K562 (cell line): Measurements from ENCODE around the gene ARHGEF6. TPM values are rescaled to one million over a fixed set of nuclear protein-coding genes. Genes with fewer than 3 reads are reported as not detected.
A peak's percentile ranks its signal among the peaks of the same experiment; 100 is the strongest.

Experiments used
- ATAC-seq: fragments of 200-7000 bp; cut with Tn5 transposase; 3 replicates; pipeline ENCODE4 v1.9.1; 2020; ENCODE audit warnings: moderate library complexity
- BruUV-seq: library from RNA; stranded (reverse); fragments of 400-500 nt; replicated peaks from 2 replicates; lab custom pipeline; 2021; lab: Mats Ljungman, UMichigan
- CTCF ChIA-PET: fragments of 300-600 bp; formaldehyde crosslinking; extraction: SDS; loops from one replicate; lab custom pipeline; 2021; ENCODE audit warnings: low intra/inter-chr PET ratio; lab: Yijun Ruan, JAX
- POLR2A ChIA-PET: fragments of 300-600, 350-650 bp; sonication (Branson Sonifier 250); formaldehyde crosslinking; extraction: SDS; loops from one replicate; lab custom pipeline; 2021; ENCODE audit warnings: antibody characterized with exemption, inconsistent platforms; lab: Yijun Ruan, JAX
- DNase-seq, 4 experiments: peaks; one replicate each; pipeline versions ENCODE4 v3.0.0 to v3.0.0-alpha.2; 2011 to 2018; ENCODE audit warnings: low spot score in 3 of 4, mixed read lengths in 3 of 4; ENCODE audit errors: extremely low read depth in 1 of 4
- FAIRE-seq: peaks from 2 replicates; lab custom pipeline; 2011; peaks lifted over from hg19 to GRCh38; lab: Jason Lieb, UNC
- H2AFZ ChIP-seq: 2 replicates; pipeline ENCODE4 v1.6.0; 2011; ENCODE audit warnings: low read depth, low read length, control low read depth, inconsistent platforms
- H3K27ac ChIP-seq: fragments of 200-600 bp; 3 replicates; pipeline ENCODE4 v1.8.0; 2011; ENCODE audit warnings: low read depth, mild to moderate bottlenecking, control low read depth, inconsistent platforms, low read length, moderate library complexity, mixed read lengths; ENCODE audit errors: extremely low read depth
- H3K27me3 ChIP-seq, 2 experiments: fragments of 300-600 bp in 1 of 2; 2 replicates in 1 of 2; 3 replicates in 1 of 2; pipeline versions ENCODE4 v1.6.0 to v1.8.0; 2011; ENCODE audit warnings: inconsistent platforms in 2 of 2, low read length in 2 of 2, mild to moderate bottlenecking in 1 of 2, mixed read lengths in 1 of 2, moderate library complexity in 1 of 2; ENCODE audit not compliant: control insufficient read depth in 2 of 2, insufficient read depth in 2 of 2
- H3K36me3 ChIP-seq: fragments of 300-600 bp; 3 replicates; pipeline ENCODE4 v1.8.0; 2011; ENCODE audit warnings: mild to moderate bottlenecking, low read length, inconsistent platforms; ENCODE audit not compliant: control insufficient read depth, insufficient read depth
- H3K4me1 ChIP-seq, 2 experiments: fragments of 200-600 bp in 1 of 2; replicated peaks in 1 of 2; 2 replicates in 1 of 2; 3 replicates in 1 of 2; pipeline versions ENCODE4 v1.5.1 to v1.8.0; 2011; ENCODE audit warnings: inconsistent platforms in 2 of 2, low read length in 2 of 2, mild to moderate bottlenecking in 1 of 2, mixed read lengths in 1 of 2, moderate library complexity in 1 of 2; ENCODE audit not compliant: control insufficient read depth in 2 of 2, insufficient read depth in 2 of 2
- H3K4me2 ChIP-seq: 2 replicates; pipeline ENCODE4 v1.6.1; 2011; ENCODE audit warnings: low read length, control low read depth, inconsistent platforms, mixed read lengths; ENCODE audit not compliant: insufficient read depth
- H3K4me3 ChIP-seq: fragments of 200-600 bp; sonication (generic), shearing (Covaris generic); 2 replicates; pipeline ENCODE4 v1.5.1; 2016; ENCODE audit warnings: control low read depth, inconsistent platforms
- H3K79me2 ChIP-seq: fragments of 200-600 bp; 3 replicates; pipeline ENCODE4 v1.8.0; 2011; ENCODE audit warnings: low read length, inconsistent platforms; ENCODE audit not compliant: control insufficient read depth, insufficient read depth
- H3K9ac ChIP-seq, 2 experiments: 2 replicates each; pipeline versions ENCODE4 v1.6.0 to v1.6.1; 2011; ENCODE audit warnings: low read depth in 2 of 2, low read length in 2 of 2, control low read depth in 1 of 2, inconsistent platforms in 1 of 2, mild to moderate bottlenecking in 1 of 2, mixed read lengths in 1 of 2; ENCODE audit not compliant: insufficient read depth in 1 of 2
- H3K9me1 ChIP-seq: one replicate; pipeline ENCODE4 v1.6.0; 2011; ENCODE audit warnings: inconsistent platforms, mild to moderate bottlenecking, low read length, moderate library complexity; ENCODE audit not compliant: control insufficient read depth, insufficient read depth
- H3K9me3 ChIP-seq: replicated peaks from 2 replicates; pipeline ENCODE4 v1.5.1; 2011; ENCODE audit warnings: low read depth, low read length, inconsistent platforms; ENCODE audit not compliant: control insufficient read depth, insufficient read depth
- H4K20me1 ChIP-seq: replicated peaks from 2 replicates; pipeline ENCODE4 v1.6.1; 2011; ENCODE audit warnings: low read length, inconsistent platforms, mixed read lengths; ENCODE audit not compliant: control insufficient read depth, insufficient read depth
- FIP1L1 ChIP-seq: fragments of 200-400 bp; formaldehyde crosslinking; IDR thresholded peaks from 2 replicates; pipeline ENCODE4 v1.6.1; 2018; ENCODE audit warnings: mild to moderate bottlenecking, low read depth, low read length; ENCODE audit not compliant: poor library complexity, severe bottlenecking
- MAFF ChIP-seq: IDR thresholded peaks from 2 replicates; pipeline ENCODE4 v1.6.1; 2012; ENCODE audit warnings: low read length, improper control_type of control experiment
- PATZ1 ChIP-seq: fragments of 250-450 bp; sonication (Bioruptor Pico); IDR thresholded peaks from 2 replicates; pipeline ENCODE4 v1.5.0; 2020; ENCODE audit warnings: mild to moderate bottlenecking, borderline replicate concordance
- PRDM10 ChIP-seq: fragments of 450-650 bp; IDR thresholded peaks from 2 replicates; pipeline ENCODE4 v1.6.1; 2018; ENCODE audit not compliant: partially characterized antibody
- RBM25 ChIP-seq: fragments of 200-400 bp; formaldehyde crosslinking; IDR thresholded peaks from 2 replicates; pipeline ENCODE4 v1.6.1; 2018; ENCODE audit warnings: low read length, low read depth, moderate library complexity; ENCODE audit not compliant: severe bottlenecking
- SMARCE1 ChIP-seq: fragments of 450-650 bp; IDR thresholded peaks from 2 replicates; pipeline ENCODE4 v1.7.1; 2016; ENCODE audit warnings: mild to moderate bottlenecking
- SRF ChIP-seq, 2 experiments: fragments of 250-450, 450-650 bp in 1 of 2; sonication (Bioruptor Pico) in 1 of 2; sonication (generic) in 1 of 2; formaldehyde crosslinking; IDR thresholded peaks; 2 replicates each; pipeline versions ENCODE4 v1.5.0 to v1.5.1; 2020 to 2022; ENCODE audit warnings: mild to moderate bottlenecking in 1 of 2, missing genetic modification reagents in 1 of 2
- TBL1XR1 ChIP-seq, 2 experiments: IDR thresholded peaks; 2 replicates each; pipeline ENCODE4 v1.6.1; 2012; ENCODE audit warnings: improper control_type of control experiment in 2 of 2, low read length in 2 of 2, mild to moderate bottlenecking in 1 of 2
- ZFP36 ChIP-seq: fragments of 150-350 bp; IDR thresholded peaks from 2 replicates; pipeline ENCODE4 v1.6.1; 2018; ENCODE audit warnings: low read length, low read depth; ENCODE audit not compliant: partially characterized antibody
- WGBS: fragments of 100-300 bp; shearing (Covaris generic); methylation state at CpG from one replicate; pipeline ENCODE4 v1.1.6; 2016; ENCODE audit warnings: low coverage, mixed read lengths; ENCODE audit not compliant: insufficient coverage; ENCODE audit errors: missing lambda C conversion rate; 5-methylcytosine and 5-hydroxymethylcytosine counted together
- in situ Hi-C: fragments of 300-500 bp; cut with MboI; formaldehyde crosslinking; loops from 4 replicates; pipeline ENCODE4 v1.15.0; 2018; ENCODE audit warnings: inconsistent platforms, mixed read lengths
- intact Hi-C: fragments of 100-400 bp; cut with micrococcal nuclease; formaldehyde crosslinking; loops from 2 replicates; pipeline ENCODE4 v1.14.2; 2022
- polyA plus RNA-seq, 8 experiments: library from polyadenylated mRNA; depleted of rRNA in 4 of 8; stranded (reverse) in 5 of 8; unstranded in 3 of 8; fragments of >200 nt; fragmentation: Nextera tagmentation in 2 of 8; fragmentation: Illumina TruSeq in 1 of 8; extraction: Ambion mirVana in 2 of 8; extraction: Trizol in 1 of 8; gene quantifications; 2 replicates each; pipeline versions ENCODE4 v1.2.1 to v1.2.3, GENCODE V29; 2011 to 2014; ENCODE audit warnings: inconsistent platforms in 1 of 8, missing spikeins in 1 of 8
- total RNA-seq, 7 experiments: library from RNA; depleted of rRNA in 6 of 7; stranded (reverse); fragments of >200 nt in 6 of 7; fragmentation: Illumina TruSeq in 2 of 7; extraction: Trizol in 2 of 7; gene quantifications; 2 replicates each; pipeline versions ENCODE4 v1.2.1 to v1.2.3, GENCODE V29; 2011 to 2021; ENCODE audit warnings: low replicate concordance in 1 of 7

The ARHGEF6 gene
- total and polyA plus RNA-seq, 9 of the 15 experiments (the other 6 are each of a cell fraction or from before 2014, with no cell fraction given) = 2.9 to 22.1 (median 13.3) TPM

- TF ChIP-seq FIP1L1 = no peak
Measured at GRCh38 chrX:136674270-136674985, 106.3 kb downstream of the ARHGEF6 start (continued).

GRCh38 chrX:136671006-136671610 is 109.6 kb downstream of the ARHGEF6 start:
- DNase-seq = no peak
- H3K79me2 ChIP-seq = no peaks in the 10 kb centered on the region
- H3K9me1 ChIP-seq = no peaks in the 10 kb centered on the region
- H4K20me1 ChIP-seq = no peaks in the 10 kb centered on the region
- H3K27me3 ChIP-seq = no peaks in the 10 kb centered on the region
- no TSS peak for BruUV-seq
- no peaks in the 10 kb centered on the region for H3K36me3 ChIP-seq
- ChIA-PET POLR2A (no interaction called here), CTCF (no interaction called here)
- H3K9me3 ChIP-seq = no peaks in the 10 kb centered on the region
- no peak for ATAC-seq
- no peak overlapping the region for H3K27ac ChIP-seq
- H3K4me1 ChIP-seq = no peaks in the 10 kb centered on the region
- H3K4me2 ChIP-seq = no peak overlapping the region
- no peak overlapping the region for H3K9ac ChIP-seq
- H2AFZ ChIP-seq = no peak overlapping the region
- intact Hi-C loops (no loop called here), in situ Hi-C loops (no loop called here)
- H3K4me3 ChIP-seq = no peak overlapping the region
- 25% methylated on average over 3 of the region's 3 CpGs for WGBS
- no peak for FAIRE-seq
- no peak for TF ChIP-seq TBL1XR1 (IDR thresholded peaks at IDR 0.05; ENCODE audit: low read length in 2 of 2)
- peak; percentile 77 for TF ChIP-seq RBM25
- TF ChIP-seq SMARCE1 = no peak
- no peak for TF ChIP-seq PRDM10
- TF ChIP-seq SRF (CRISPR knock-in tag; IDR thresholded peaks at IDR 0.05) = no peak
- TF ChIP-seq MAFF = peak; percentile 30
- no peak for TF ChIP-seq PATZ1
- TF ChIP-seq ZFP36 = peak; percentile 36
